NCI-H526 (cell line): Measurements from ENCODE around the gene VAV2.
A peak's percentile ranks its signal among the peaks of the same experiment; 100 is the strongest.

Source experiments
- DNase-seq, 2 experiments: peaks; one replicate each; lab custom pipeline; 2025; lab: John Stamatoyannopoulos, UW

Gene VAV2

GRCh38 chr9:133890583-133890982, 101.5 kb downstream of the VAV2 start:
- no peak for DNase-seq

- DNase-seq: peak; percentile 41 to 70
These were observed 102.4 kb downstream of the VAV2 start for GRCh38 chr9:133889584-133890301.

- DNase-seq: peak in 1 of 2 experiments; percentile 52
These were observed 103.2 kb downstream of the VAV2 start for GRCh38 chr9:133888809-133889491.

GRCh38 chr9:133888048-133888808, 103.9 kb downstream of the VAV2 start:
- DNase-seq: peak; percentile 48 to 63

- peak in 1 of 2 experiments; percentile 17 for DNase-seq
These were observed 104.5 kb downstream of the VAV2 start for GRCh38 chr9:133887540-133888047.

- peak in 1 of 2 experiments; percentile 37 for DNase-seq
These were observed 105.3 kb downstream of the VAV2 start for GRCh38 chr9:133886563-133887501.

GRCh38 chr9:133884907-133885744, 107.0 kb downstream of the VAV2 start:
- no peak for DNase-seq

GRCh38 chr9:133882849-133883755, 109.0 kb downstream of the VAV2 start:
- DNase-seq: no peak

GRCh38 chr9:133881671-133882381, 110.3 kb downstream of the VAV2 start:
- DNase-seq: no peak

- DNase-seq: peak in 1 of 2 experiments; percentile 23
These were observed 111.1 kb downstream of the VAV2 start for GRCh38 chr9:133880851-133881661.

GRCh38 chr9:133880136-133880535, 112.0 kb downstream of the VAV2 start:
- DNase-seq: no peak

- no peak for DNase-seq
These were observed 112.5 kb downstream of the VAV2 start for GRCh38 chr9:133879615-133880014.

- DNase-seq: no peak
These were observed 113.7 kb downstream of the VAV2 start for GRCh38 chr9:133878402-133878801.

GRCh38 chr9:133877967-133878366, 114.2 kb downstream of the VAV2 start:
- DNase-seq: no peak

GRCh38 chr9:133877327-133877726, 114.8 kb downstream of the VAV2 start:
- DNase-seq: no peak

- no peak for DNase-seq
These were observed 115.3 kb downstream of the VAV2 start for GRCh38 chr9:133876836-133877235.

- peak in 1 of 2 experiments; percentile 11 for DNase-seq
These were observed 116.0 kb downstream of the VAV2 start for GRCh38 chr9:133876144-133876543.

- DNase-seq: no peak
These were observed 117.0 kb downstream of the VAV2 start for GRCh38 chr9:133875131-133875530.
